Measurements from ENCODE around the gene RFX3. TPM values are rescaled to one million over a fixed set of nuclear protein-coding genes. Genes with fewer than 3 reads are reported as not detected.

Gene RFX3
- total and polyA plus RNA-seq, 2 of the 13 experiments (the other 11 are each of a cell fraction or from before 2014, with no cell fraction given): 2.7 to 5.3 TPM

GRCh38 chr9:3268223-3268622, 257.6 kb downstream of the RFX3 start (continued):
- TF ChIP-seq ZNF580 (CRISPR knock-in tag; IDR thresholded peaks at IDR 0.05; ENCODE audit: borderline replicate concordance, low read depth): no peak
- TF ChIP-seq ZNF552 (CRISPR knock-in tag; IDR thresholded peaks at IDR 0.05; ENCODE audit: borderline replicate concordance): no peak
- TF ChIP-seq NFATC3 (CRISPR knock-in tag; IDR thresholded peaks at IDR 0.05): no peak

DNA sequence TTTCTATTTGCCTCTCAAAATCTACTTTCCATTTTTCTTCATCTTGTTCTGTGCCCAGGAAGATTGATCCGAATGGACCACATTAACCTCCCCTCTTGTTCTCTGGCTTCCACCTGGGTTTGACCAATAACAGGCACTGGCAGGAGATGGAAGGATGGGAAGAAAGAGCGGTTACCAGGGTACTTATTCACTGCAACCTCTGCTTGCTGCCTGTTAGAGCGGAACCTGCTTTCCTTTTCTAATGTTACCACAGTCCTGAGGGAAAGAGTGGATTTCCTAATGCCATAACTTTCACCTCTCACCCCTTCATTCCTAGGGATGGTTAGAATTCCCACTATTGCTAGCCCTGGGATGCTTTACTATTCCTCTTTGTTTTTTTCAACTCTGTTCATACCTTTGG, 262.1 kb downstream of the RFX3 start:
- Histone ChIP-seq H3K9me3 (ENCODE audit: low read length) (no peaks in the 10 kb centered on the region), H3K4me2 (ENCODE audit: low read depth, low read length) (no peak overlapping the region), H3K79me2 (ENCODE audit: insufficient read depth, low read length) (no peaks in the 10 kb centered on the region), H3K4me1 (ENCODE audit: insufficient read depth, low read length) (no peaks in the 10 kb centered on the region), H2AFZ (ENCODE audit: low read length) (no peak overlapping the region), H4K20me1 (ENCODE audit: insufficient read depth, low read length) (no peaks in the 10 kb centered on the region), H3K27me3 (ENCODE audit: control insufficient read depth in 1 of 2, insufficient read depth in 2 of 2, low read length in 2 of 2) (no peaks in the 10 kb centered on the region), H3K4me3 (replicated peaks in 1 of 3; ENCODE audit: insufficient read depth in 1 of 3, low read depth in 2 of 3, low read length in 3 of 3) (no peak overlapping the region), H3K27ac (ENCODE audit: extremely low read length, insufficient read depth, low read length) (no peak overlapping the region), H3K9ac (ENCODE audit: insufficient read depth, low read depth, low read length) (no peak overlapping the region), H3K36me3 (replicated peaks in 1 of 2; ENCODE audit: control insufficient read depth in 1 of 2, insufficient read depth in 2 of 2, low read length in 2 of 2) (peaks cover 0 to 5% of the 10 kb centered on the region in 2 experiments; a peak in 1 of 5 replicates)
- FAIRE-seq: no peak
- TF ChIP-seq CBFB (CRISPR knock-in tag; IDR thresholded peaks at IDR 0.05): no peak
- no peak for TF ChIP-seq PAF1 (CRISPR knock-in tag; IDR thresholded peaks at IDR 0.05)
- TF ChIP-seq ZNF557 (CRISPR knock-in tag; IDR thresholded peaks at IDR 0.05): no peak
- no peak for TF ChIP-seq HDAC1 (CRISPR knock-in tag; IDR thresholded peaks at IDR 0.05)
- no peak for TF ChIP-seq NR2F6 (IDR thresholded peaks at IDR 0.05)
- TF ChIP-seq NR2F6 (CRISPR knock-in tag; IDR thresholded peaks at IDR 0.05): no peak
- no peak for TF ChIP-seq PCBP1 (IDR thresholded peaks at IDR 0.05; ENCODE audit: borderline replicate concordance, low read depth, low read length)
- no peak for TF ChIP-seq ZNF276 (CRISPR knock-in tag; IDR thresholded peaks at IDR 0.05; ENCODE audit: low read depth)
- TF ChIP-seq, protein P1, sequence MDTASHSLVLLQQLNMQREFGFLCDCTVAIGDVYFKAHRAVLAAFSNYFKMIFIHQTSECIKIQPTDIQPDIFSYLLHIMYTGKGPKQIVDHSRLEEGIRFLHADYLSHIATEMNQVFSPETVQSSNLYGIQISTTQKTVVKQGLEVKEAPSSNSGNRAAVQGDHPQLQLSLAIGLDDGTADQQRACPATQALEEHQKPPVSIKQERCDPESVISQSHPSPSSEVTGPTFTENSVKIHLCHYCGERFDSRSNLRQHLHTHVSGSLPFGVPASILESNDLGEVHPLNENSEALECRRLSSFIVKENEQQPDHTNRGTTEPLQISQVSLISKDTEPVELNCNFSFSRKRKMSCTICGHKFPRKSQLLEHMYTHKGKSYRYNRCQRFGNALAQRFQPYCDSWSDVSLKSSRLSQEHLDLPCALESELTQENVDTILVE (CRISPR knock-in tag; IDR thresholded peaks at IDR 0.05): no peak
- TF ChIP-seq ZNF616 (CRISPR knock-in tag; IDR thresholded peaks at IDR 0.05; ENCODE audit: low read depth): no peak
- no TSS peak for BruUV-seq (replicated peaks)
- ATAC-seq: no peak
- ChIA-PET POLR2A (no interaction called here), CTCF (ENCODE audit: low intra/inter-chr PET ratio, low total read pairs) (no interaction called here)
- DNase-seq (ENCODE audit: low spot score): no peak
- intact Hi-C loops (cut with micrococcal nuclease; ENCODE audit: unreplicated experiment) (no loop called here), in situ Hi-C loops (cut with HindIII; ENCODE audit: extremely low pct_ligation_motif_present, low pct_unique_long_range_greater_than_20kb) (no loop called here)
- 98% methylated on average over 3 of the region's 3 CpGs for WGBS (ENCODE audit: low lambda C conversion rate)

All from HepG2 (cell line).